Thyroid gland (tissue), 4 donors: ENCODE results near the gene ECHS1.

Source experiments
- POLR2A ChIP-seq, 2 donors: fragments of 450-650 bp; IDR thresholded peaks; one replicate each; pipeline ENCODE4 v1.6.1; 2017; ENCODE audit warnings: antibody characterized with exemption in 2 of 2, mild to moderate bottlenecking in 2 of 2, moderate library complexity in 1 of 2
- TF ChIP-seq, protein P1 (sequence below), 6 experiments: fragments of 200-600 bp in 3 of 6; fragments of 450-650 bp in 3 of 6; sonication (generic) in 3 of 6; IDR thresholded peaks; one replicate each; pipeline ENCODE4 v1.5.1; 2016 to 2019; ENCODE audit warnings: antibody characterized with exemption in 6 of 6, mild to moderate bottlenecking in 2 of 6, inconsistent platforms in 1 of 6, moderate library complexity in 1 of 6

DNA sequence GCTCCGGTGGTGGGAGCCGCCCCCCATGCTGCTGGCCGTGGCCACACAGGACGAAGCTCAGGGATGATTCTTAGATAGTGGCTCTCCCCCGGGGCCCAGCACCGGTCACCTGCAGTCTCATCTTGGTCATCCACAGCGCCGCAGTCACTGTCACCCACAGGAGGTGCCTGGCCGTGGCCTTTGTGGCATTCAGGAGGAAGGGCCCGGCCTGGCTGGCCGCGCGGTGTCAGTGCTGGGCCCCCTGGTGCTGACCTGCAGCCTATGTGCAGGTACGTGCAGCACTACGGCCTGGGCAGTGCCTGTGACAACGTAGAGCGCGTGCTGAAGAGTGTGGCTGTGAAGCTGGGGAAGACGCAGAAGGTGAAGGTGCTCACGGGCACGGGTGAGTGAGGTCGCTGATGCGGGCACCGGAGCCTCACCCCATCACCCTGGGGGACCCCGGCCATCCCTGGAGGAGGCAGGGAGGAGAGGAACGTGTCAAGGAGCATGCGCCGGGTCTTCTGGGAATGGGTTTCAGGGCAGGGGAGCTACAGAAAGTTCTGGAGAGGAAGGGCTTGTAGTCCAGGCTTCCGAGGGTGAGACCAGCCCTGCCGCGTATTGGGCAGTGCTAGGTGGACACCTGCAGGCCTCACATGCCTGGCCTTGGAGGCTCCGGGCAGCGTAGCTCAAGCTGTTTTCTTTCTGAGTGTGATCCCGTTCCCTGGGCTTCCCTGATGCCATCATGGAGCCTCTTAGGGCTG, 46.2 kb upstream of the ECHS1 start:
- TF ChIP-seq, protein P1, sequence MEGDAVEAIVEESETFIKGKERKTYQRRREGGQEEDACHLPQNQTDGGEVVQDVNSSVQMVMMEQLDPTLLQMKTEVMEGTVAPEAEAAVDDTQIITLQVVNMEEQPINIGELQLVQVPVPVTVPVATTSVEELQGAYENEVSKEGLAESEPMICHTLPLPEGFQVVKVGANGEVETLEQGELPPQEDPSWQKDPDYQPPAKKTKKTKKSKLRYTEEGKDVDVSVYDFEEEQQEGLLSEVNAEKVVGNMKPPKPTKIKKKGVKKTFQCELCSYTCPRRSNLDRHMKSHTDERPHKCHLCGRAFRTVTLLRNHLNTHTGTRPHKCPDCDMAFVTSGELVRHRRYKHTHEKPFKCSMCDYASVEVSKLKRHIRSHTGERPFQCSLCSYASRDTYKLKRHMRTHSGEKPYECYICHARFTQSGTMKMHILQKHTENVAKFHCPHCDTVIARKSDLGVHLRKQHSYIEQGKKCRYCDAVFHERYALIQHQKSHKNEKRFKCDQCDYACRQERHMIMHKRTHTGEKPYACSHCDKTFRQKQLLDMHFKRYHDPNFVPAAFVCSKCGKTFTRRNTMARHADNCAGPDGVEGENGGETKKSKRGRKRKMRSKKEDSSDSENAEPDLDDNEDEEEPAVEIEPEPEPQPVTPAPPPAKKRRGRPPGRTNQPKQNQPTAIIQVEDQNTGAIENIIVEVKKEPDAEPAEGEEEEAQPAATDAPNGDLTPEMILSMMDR (IDR thresholded peaks at IDR 0.05) = no peak
- TF ChIP-seq POLR2A (IDR thresholded peaks at IDR 0.05) = no peak
